DND-41 (cell line): Measurements from ENCODE around the gene PHETA2.
"Not testable (repeated sequence)": the region's sequence is repeated elsewhere in the genome, so short reads cannot be mapped to it uniquely, and the experiment has no call there.

Experiments
- CTCF ChIP-seq: IDR thresholded peaks from 2 replicates; pipeline ENCODE4 v1.5.1; 2012; ENCODE audit warnings: borderline replicate concordance, low read length, moderate library complexity, mild to moderate bottlenecking; ENCODE audit not compliant: poor library complexity, severe bottlenecking; ENCODE audit errors: extremely low read depth
- EZH2 ChIP-seq: IDR thresholded peaks from 3 replicates; pipeline ENCODE4 v1.6.1; 2012; ENCODE audit warnings: borderline replicate concordance, low read depth, mild to moderate bottlenecking, moderate library complexity, low read length, inconsistent platforms; ENCODE audit not compliant: severe bottlenecking

GRCh38 chr22:42115420-42115830 lies 41.4 kb downstream of the PHETA2 start:
- not testable (repeated sequence) for TF ChIP-seq CTCF, EZH2
